BJ (cell line): ENCODE measurements around the gene GJA10. TPM values are rescaled to one million over a fixed set of nuclear protein-coding genes. Genes with fewer than 3 reads are reported as not detected.

ENCODE experiments used
- CTCF ChIA-PET: fragments of 350-600 bp; formaldehyde crosslinking; extraction: SDS; loops from one replicate; lab custom pipeline; 2021; ENCODE audit warnings: antibody characterized with exemption, inconsistent platforms; lab: Yijun Ruan, JAX
- POLR2A ChIA-PET: fragments of 300-600 bp; sonication (Branson Sonifier 250); formaldehyde crosslinking; extraction: SDS; loops from one replicate; lab custom pipeline; 2021; ENCODE audit warnings: antibody characterized with exemption; lab: Charles Lee
- DNase-seq: peaks from one replicate; pipeline ENCODE4 v3.0.0-alpha.2; 2011; ENCODE audit warnings: low read depth
- H3K27me3 ChIP-seq: 2 replicates; pipeline ENCODE4 v1.6.0; 2011; ENCODE audit warnings: low read length; ENCODE audit not compliant: control insufficient read depth, insufficient read depth
- H3K36me3 ChIP-seq: 2 replicates; pipeline ENCODE4 v1.5.1; 2011; ENCODE audit warnings: low read length; ENCODE audit not compliant: control insufficient read depth, insufficient read depth
- H3K4me3 ChIP-seq: 2 replicates; pipeline ENCODE4 v1.5.1; 2011; ENCODE audit warnings: low read depth, mild to moderate bottlenecking, control low read depth, low read length
- CTCF ChIP-seq: IDR thresholded peaks from 2 replicates; pipeline ENCODE4 v1.5.1; 2011; ENCODE audit warnings: low read depth, mild to moderate bottlenecking, control low read depth, inconsistent platforms, low read length, moderate library complexity; ENCODE audit not compliant: insufficient read depth
- polyA plus RNA-seq: library from polyadenylated mRNA; depleted of rRNA; stranded (reverse); fragments of >200 nt; gene quantifications from 2 replicates; pipeline ENCODE4 v1.2.3, GENCODE V29; 2011

Gene GJA10
- polyA plus RNA-seq, 1 experiment, result not detected

DNA sequence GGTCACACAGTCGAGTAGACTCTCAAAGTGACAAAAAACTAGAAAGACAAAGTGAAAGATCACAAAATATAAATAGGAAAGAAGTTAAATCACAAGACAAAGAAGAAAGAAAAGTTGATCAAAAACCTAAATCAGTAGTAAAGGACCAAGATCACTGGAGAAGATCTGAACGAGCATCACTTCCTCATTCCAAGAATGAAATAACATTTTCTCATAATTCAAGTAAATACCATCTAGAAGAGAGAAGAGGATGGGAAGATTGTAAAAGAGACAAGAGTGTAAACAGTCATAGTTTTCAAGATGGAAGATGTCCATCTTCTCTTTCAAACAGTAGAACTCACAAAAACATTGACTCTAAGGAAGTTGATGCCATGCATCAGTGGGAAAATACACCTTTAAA lies 31.6 kb upstream of the GJA10 start:
- no peak for TF ChIP-seq CTCF
- Histone ChIP-seq H3K4me3 (no peak overlapping the region), H3K27me3 (no peaks in the 10 kb centered on the region), H3K36me3 (peaks cover 9% of the 10 kb centered on the region)
- ChIA-PET POLR2A (no interaction called here), CTCF (no interaction called here)
- DNase-seq, result no peak

DNA sequence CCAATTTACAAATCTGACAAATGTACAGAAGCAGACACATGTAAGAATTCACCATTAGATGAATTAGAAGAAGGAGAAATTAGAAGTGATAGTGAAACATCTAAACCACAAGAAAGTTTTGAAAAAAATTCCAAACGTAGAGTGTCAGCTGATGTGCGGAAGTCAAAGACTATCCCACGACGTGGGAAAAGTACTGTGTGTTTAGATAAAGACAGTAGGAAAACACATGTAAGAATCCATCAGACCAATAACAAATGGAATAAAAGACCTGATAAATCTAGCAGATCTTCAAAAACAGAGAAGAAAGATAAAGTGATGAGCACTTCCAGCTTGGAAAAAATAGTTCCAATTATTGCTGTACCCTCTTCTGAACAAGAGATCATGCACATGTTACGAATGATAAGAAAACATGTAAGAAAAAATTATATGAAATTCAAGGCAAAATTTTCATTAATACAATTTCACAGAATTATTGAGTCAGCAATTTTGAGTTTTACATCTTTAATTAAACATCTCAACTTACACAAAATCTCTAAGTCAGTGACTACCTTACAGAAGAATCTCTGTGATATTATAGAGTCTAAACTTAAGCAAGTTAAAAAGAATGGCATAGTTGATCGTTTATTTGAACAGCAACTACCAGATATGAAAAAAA lies 28.1 kb upstream of the GJA10 start:
- TF ChIP-seq CTCF, result no peak
- no peak overlapping the region for H3K4me3 ChIP-seq
- H3K27me3 ChIP-seq, result no peaks in the 10 kb centered on the region
- H3K36me3 ChIP-seq, result peaks cover 8% of the 10 kb centered on the region
- CTCF ChIA-PET, result no interaction called here
- POLR2A ChIA-PET, result no interaction called here
- no peak for DNase-seq

- no peak for DNase-seq
These were observed 20.5 kb upstream of the GJA10 start for GRCh38 chr6:89873721-89874120.

GRCh38 chr6:89874438-89874837 lies 19.8 kb upstream of the GJA10 start:
- TF ChIP-seq CTCF, result no peak
- POLR2A ChIA-PET, result no interaction called here
- no peak for DNase-seq
- peaks cover 4% of the 10 kb centered on the region; the same call in 1 of the 2 replicates for H3K36me3 ChIP-seq
- no peak overlapping the region for H3K4me3 ChIP-seq
- CTCF ChIA-PET, result no interaction called here
- H3K27me3 ChIP-seq, result no peaks in the 10 kb centered on the region

More at GRCh38 chr6:89873721-89874120, 20.5 kb upstream of the GJA10 start:
- CTCF ChIA-PET, result no interaction called here
- Histone ChIP-seq H3K27me3 (no peaks in the 10 kb centered on the region), H3K36me3 (peaks cover 4% of the 10 kb centered on the region; the same call in 1 of the 2 replicates), H3K4me3 (no peak overlapping the region)
- POLR2A ChIA-PET, result no interaction called here
- TF ChIP-seq CTCF, result no peak

DNA sequence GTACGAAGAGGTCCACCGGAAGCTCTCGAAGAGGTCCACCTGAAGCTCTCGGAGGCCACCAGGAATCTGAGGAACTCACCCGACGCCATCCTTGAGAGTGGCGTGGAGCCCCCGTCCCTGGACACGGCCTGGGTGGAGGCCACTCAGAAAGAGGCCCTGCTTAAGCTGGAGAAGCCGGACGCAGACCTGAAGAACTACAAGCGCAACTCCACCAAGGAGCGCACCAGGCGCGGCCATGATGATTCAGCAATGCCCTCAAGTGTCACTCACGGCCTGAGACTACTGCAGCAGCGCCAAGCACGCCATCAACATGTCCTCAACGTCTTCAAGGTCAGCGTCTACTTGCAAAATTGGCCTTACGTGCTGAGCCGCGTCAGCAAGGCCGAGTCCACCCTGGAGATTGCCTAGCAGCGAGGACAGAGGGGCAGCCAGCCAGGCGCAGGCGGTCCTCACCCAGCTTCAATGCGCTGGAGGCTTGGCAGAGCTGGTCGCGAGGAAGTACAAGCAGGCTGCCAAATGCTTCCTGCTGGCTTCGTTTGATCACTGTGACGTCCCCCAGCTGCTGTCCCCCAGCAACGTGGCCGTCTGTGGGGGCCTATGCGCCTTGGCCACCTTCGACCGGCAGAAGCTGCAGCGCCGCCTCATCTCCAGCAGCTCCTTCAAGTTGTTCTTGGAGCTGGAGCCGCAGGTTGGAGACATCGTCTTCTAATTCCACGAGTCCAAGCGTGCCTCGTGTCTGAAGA lies 7.7 kb upstream of the GJA10 start:
- POLR2A ChIA-PET, result no interaction called here
- Histone ChIP-seq H3K4me3 (no peak overlapping the region), H3K36me3 (no peaks in the 10 kb centered on the region), H3K27me3 (peaks cover 3% of the 10 kb centered on the region; the same call in 1 of the 2 replicates)
- TF ChIP-seq CTCF, result no peak
- CTCF ChIA-PET, result no interaction called here
- no peak for DNase-seq
